ENCODE results near the gene PRMT1. TPM values are rescaled to one million over a fixed set of nuclear protein-coding genes. Genes with fewer than 3 reads are reported as not detected.
A peak's percentile ranks its signal among the peaks of the same experiment; 100 is the strongest.

The PRMT1 gene
- total and polyA plus RNA-seq, 2 of the 13 experiments (the other 11 are each of a cell fraction or from before 2014, with no cell fraction given), result 324 to 374 TPM

DNA sequence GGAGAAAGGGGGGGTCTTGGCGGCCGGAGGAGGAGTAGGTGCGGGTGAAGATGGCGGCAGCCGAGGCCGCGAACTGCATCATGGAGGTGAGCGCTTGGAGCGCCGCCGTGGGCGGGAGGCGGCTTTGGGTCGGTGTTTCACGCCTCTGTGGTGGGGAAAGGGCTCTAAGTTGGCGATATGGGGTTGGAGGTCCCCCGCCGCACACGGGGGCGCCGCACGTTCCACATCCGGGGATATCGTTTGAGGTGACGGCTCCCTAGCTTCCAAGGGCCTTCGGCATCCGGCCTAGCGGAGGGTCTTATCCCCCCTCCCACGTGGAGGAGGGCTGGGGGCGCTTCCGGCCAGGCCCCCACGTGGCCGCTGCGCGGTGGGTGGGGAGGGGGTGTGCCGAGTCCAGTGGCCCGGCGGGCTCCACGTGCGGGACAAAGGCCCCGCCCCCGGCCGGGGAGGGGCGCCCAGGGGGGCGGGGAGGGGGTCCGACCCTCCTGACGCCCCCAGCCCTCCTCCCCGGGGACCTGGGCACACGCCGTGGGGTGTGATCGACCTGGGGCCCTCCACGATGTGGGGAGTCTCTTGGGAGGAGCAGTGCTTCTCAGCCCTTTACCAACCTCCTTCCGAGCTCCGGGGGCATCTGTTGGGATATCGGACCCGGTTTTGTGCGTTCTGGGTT is at the start of gene PRMT1 (continued):
- TF ChIP-seq ZFP41 (CRISPR knock-in tag; IDR thresholded peaks at IDR 0.05; ENCODE audit: borderline replicate concordance), result no peak
- TF ChIP-seq HNRNPH1 (optimal IDR thresholded peaks at IDR 0.05; ENCODE audit: low read depth, low read length), result peak; percentile 95
- 0 out of 2 replicates have a peak, but pooled peaks have one; percentile 58 for TF ChIP-seq SSRP1 (CRISPR knock-in tag; IDR thresholded peaks at IDR 0.05)
- TF ChIP-seq, protein P1, sequence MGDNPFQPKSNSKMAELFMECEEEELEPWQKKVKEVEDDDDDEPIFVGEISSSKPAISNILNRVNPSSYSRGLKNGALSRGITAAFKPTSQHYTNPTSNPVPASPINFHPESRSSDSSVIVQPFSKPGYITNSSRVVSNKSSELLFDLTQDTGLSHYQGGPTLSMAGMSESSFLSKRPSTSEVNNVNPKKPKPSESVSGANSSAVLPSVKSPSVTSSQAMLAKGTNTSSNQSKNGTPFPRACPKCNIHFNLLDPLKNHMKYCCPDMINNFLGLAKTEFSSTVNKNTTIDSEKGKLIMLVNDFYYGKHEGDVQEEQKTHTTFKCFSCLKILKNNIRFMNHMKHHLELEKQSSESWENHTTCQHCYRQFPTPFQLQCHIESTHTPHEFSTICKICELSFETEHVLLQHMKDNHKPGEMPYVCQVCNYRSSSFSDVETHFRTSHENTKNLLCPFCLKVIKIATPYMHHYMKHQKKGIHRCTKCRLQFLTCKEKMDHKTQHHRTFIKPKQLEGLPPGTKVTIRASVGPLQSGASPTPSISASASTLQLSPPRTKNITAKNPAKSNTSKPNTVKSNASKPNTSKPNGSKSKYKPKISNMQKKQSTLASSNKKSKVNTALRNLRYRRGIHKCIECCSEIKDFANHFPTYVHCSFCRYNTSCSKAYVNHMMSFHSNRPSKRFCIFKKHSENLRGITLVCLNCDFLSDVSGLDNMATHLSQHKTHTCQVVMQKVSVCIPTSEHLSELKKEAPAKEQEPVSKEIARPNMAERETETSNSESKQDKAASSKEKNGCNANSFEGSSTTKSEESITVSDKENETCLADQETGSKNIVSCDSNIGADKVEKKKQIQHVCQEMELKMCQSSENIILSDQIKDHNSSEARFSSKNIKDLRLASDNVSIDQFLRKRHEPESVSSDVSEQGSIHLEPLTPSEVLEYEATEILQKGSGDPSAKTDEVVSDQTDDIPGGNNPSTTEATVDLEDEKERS (CRISPR knock-in tag; IDR thresholded peaks at IDR 0.05), result no peak
- TF ChIP-seq ZFP36 (IDR thresholded peaks at IDR 0.05; ENCODE audit: borderline replicate concordance, low read depth, low read length, partially characterized antibody), result no peak
- peak; percentile 23; the same call in 1 of the 2 replicates for TF ChIP-seq ZNF891 (CRISPR knock-in tag; IDR thresholded peaks at IDR 0.05)
- TF ChIP-seq HIVEP1 (CRISPR knock-in tag; IDR thresholded peaks at IDR 0.05), result peak; percentile 85
- TF ChIP-seq TBX2 (CRISPR knock-in tag; IDR thresholded peaks at IDR 0.05; ENCODE audit: borderline replicate concordance), result peak; percentile 60; the same call in 1 of the 2 replicates
- 0 out of 2 replicates have a peak, but pooled peaks have one; percentile 38 for TF ChIP-seq SNAPC5 (CRISPR knock-in tag; IDR thresholded peaks at IDR 0.05; ENCODE audit: borderline replicate concordance)
- 0 out of 2 replicates have a peak, but pooled peaks have one; percentile 53 for TF ChIP-seq ZNF720 (CRISPR knock-in tag; IDR thresholded peaks at IDR 0.05)
- 0 out of 2 replicates have a peak, but pooled peaks have one; percentile 49 for TF ChIP-seq ZNF83 (CRISPR knock-in tag; IDR thresholded peaks at IDR 0.05; ENCODE audit: borderline replicate concordance)
- peak; percentile 98 for TF ChIP-seq YEATS4 (CRISPR knock-in tag; IDR thresholded peaks at IDR 0.05; ENCODE audit: borderline replicate concordance)
- peak; percentile 92 for TF ChIP-seq TAF1 (CRISPR knock-in tag; IDR thresholded peaks at IDR 0.05)
- TF ChIP-seq, protein P2, sequence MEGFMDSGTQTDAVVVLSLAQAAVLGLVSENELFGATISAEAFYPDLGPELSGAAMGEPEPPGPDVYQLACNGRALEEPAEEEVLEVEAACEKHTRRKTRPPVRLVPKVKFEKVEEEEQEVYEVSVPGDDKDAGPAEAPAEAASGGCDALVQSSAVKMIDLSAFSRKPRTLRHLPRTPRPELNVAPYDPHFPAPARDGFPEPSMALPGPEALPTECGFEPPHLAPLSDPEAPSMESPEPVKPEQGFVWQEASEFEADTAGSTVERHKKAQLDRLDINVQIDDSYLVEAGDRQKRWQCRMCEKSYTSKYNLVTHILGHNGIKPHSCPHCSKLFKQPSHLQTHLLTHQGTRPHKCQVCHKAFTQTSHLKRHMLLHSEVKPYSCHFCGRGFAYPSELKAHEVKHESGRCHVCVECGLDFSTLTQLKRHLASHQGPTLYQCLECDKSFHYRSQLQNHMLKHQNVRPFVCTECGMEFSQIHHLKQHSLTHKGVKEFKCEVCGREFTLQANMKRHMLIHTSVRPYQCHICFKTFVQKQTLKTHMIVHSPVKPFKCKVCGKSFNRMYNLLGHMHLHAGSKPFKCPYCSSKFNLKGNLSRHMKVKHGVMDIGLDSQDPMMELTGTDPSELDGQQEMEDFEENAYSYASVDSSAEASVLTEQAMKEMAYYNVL (CRISPR knock-in tag; IDR thresholded peaks at IDR 0.05; ENCODE audit: borderline replicate concordance), result peak; percentile 66; the same call in 1 of the 2 replicates
- peak; percentile 36 for TF ChIP-seq RBM39 (IDR thresholded peaks at IDR 0.05; ENCODE audit: low read depth, low read length, poor library complexity, severe bottlenecking)
- 0 out of 2 replicates have a peak, but pooled peaks have one; percentile 30 for TF ChIP-seq RXRA (CRISPR knock-in tag; IDR thresholded peaks at IDR 0.05)
- TF ChIP-seq KAT8 (CRISPR knock-in tag; IDR thresholded peaks at IDR 0.05), result peak; percentile 61; the same call in 1 of the 2 replicates
- TF ChIP-seq ZNF781 (CRISPR knock-in tag; IDR thresholded peaks at IDR 0.05; ENCODE audit: borderline replicate concordance, not compliant biosample characterization), result no peak
- peak; percentile 59; the same call in 1 of the 2 replicates for TF ChIP-seq YEATS2 (CRISPR knock-in tag; IDR thresholded peaks at IDR 0.05; ENCODE audit: borderline replicate concordance)
- TF ChIP-seq ZNF703 (CRISPR knock-in tag; IDR thresholded peaks at IDR 0.05; ENCODE audit: borderline replicate concordance), result no peak
- TF ChIP-seq MEIS2 (CRISPR knock-in tag; IDR thresholded peaks at IDR 0.05), result 0 out of 2 replicates have a peak, but pooled peaks have one; percentile 62
- TF ChIP-seq ZKSCAN8 (CRISPR knock-in tag; IDR thresholded peaks at IDR 0.05; ENCODE audit: borderline replicate concordance), result 0 out of 2 replicates have a peak, but pooled peaks have one; percentile 28
- peak; percentile 82; the same call in 1 of the 2 replicates for TF ChIP-seq HOXA5 (CRISPR knock-in tag; IDR thresholded peaks at IDR 0.05)
- TF ChIP-seq MYNN (CRISPR knock-in tag; IDR thresholded peaks at IDR 0.05; ENCODE audit: low read depth), result no peak
- peak; percentile 77 for TF ChIP-seq HNRNPK (IDR thresholded peaks at IDR 0.05; ENCODE audit: low read depth, low read length, poor library complexity, severe bottlenecking)

Measured in HepG2 (cell line).